ENCODE results near the gene FXR2. TPM values are rescaled to one million over a fixed set of nuclear protein-coding genes. Genes with fewer than 3 reads are reported as not detected.

The FXR2 gene
- total RNA-seq, 1 experiment from 2014 or later = 61.5 TPM

GRCh38 chr17:7583253-7584109, 31.2 kb downstream of the FXR2 start, which contains the start of gene MPDU1:
MPDU1 (plus strand) TSS chr17:7583852; CDS start chr17:7583863, 11 bp downstream.
- intact Hi-C loops (cut with micrococcal nuclease; ENCODE audit: unreplicated experiment) = loop anchor here (1.0 to 10.0 kb wide), 4 partner anchors 105 to 539 kb away; partner anchors contain the start of genes CHD3, CYB5D1, NAA38 and SLC16A11
- H3K4me2 ChIP-seq = peak within 1 kb of the TSS; percentile 88
- no peaks in the 10 kb centered on the region for H3K9me3 ChIP-seq (ENCODE audit: insufficient read depth, low read depth)
- no peak for TF ChIP-seq EZH2 (IDR thresholded peaks at IDR 0.05; ENCODE audit: low read depth)
- no peak for TF ChIP-seq CTCF (conservative IDR thresholded peaks at IDR 0.05)
- peaks cover 5% of the 10 kb centered on the region for H4K20me1 ChIP-seq (ENCODE audit: insufficient read depth)
- H3F3A ChIP-seq (ENCODE audit: insufficient read depth, low read depth) = peaks cover 31% of the 10 kb centered on the region
- peaks cover 41% of the 10 kb centered on the region for H3K4me1 ChIP-seq (replicated peaks; ENCODE audit: insufficient read depth)
- DNase-seq = peak; percentile 72 to 97
- H3K27me3 ChIP-seq (ENCODE audit: insufficient read depth, low read depth) = no peaks in the 10 kb centered on the region
- peak within 1 kb of the TSS; percentile 71 for H2AFZ ChIP-seq
- H3K4me3 ChIP-seq = peak within 1 kb of the TSS; percentile 65
- BruUV-seq (replicated peaks) = TSS peak; percentile 13
- peak within 1 kb of the TSS; percentile 87 for H3K27ac ChIP-seq
- no peaks in the 10 kb centered on the region for H3K36me3 ChIP-seq (ENCODE audit: low read depth)
- peaks cover 41% of the 10 kb centered on the region for H3K79me2 ChIP-seq (ENCODE audit: low read depth)
- ChIA-PET POLR2A (ENCODE audit: unreplicated experiment) (interaction anchor here (0.5 to 1.4 kb wide), 10 partner anchors 10 to 824 kb away, joined by 3 to 14 read pairs (median 6); partner anchors contain the start of genes FXR2 and TP53), CTCF (interaction anchor here (0.6 to 0.9 kb wide), 3 partner anchors 66 to 134 kb away, joined by 3 to 7 read pairs (median 5); partner anchors contain the start of genes DNAH2, TP53 and WRAP53)
- no peaks in the 10 kb centered on the region for H3K9me2 ChIP-seq (ENCODE audit: insufficient read depth)

DNA sequence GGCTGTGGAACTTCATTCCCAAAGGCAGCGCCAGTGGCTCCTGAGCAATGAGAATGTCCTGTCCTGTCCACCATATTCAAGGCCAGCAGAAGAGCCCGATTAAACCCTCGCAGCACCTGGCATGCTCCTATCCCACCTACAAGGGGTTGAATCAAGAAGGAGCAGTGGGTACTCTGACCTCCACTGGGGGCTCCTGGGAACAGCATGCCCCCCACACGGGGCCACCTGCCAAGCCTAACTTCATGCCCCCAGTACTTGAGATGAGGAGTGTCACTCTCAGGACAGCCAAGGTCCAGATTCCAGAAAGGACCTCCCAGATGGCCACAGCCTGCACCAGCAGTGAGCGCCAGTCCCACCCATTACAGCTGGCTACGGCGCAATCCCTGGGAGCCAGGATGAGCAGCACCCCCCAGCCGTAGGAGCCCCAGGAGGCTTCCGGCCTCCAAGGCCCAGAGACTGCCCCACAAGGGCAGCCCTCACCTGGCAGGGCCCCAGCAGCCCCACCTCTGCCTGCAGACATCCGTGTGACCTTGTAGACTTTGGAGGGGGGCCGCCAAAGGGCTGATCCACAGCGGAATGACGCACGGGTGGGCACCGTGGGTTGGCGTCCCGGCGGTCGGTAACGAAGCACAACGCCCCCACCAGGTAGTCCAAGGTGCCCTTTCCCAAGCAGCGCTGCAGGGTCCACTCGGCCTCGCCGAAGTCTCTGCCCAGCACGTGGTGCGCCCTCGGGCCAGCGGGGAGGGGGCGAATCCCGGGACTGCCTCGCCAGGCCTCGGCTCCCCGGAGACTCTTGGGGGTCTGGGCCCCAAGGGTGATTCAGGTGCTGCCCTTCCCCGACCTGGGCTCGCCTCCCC, 32.1 kb downstream of the FXR2 start:
- Histone ChIP-seq H3K4me2 (peak overlapping the region; percentile 88), H2AFZ (no peak overlapping the region), H3K79me2 (ENCODE audit: low read depth) (peaks cover 35% of the 10 kb centered on the region), H3K9me3 (ENCODE audit: insufficient read depth, low read depth) (no peaks in the 10 kb centered on the region), H3K9me2 (ENCODE audit: insufficient read depth) (no peaks in the 10 kb centered on the region), H3K4me1 (replicated peaks; ENCODE audit: insufficient read depth) (peaks cover 43% of the 10 kb centered on the region), H4K20me1 (ENCODE audit: insufficient read depth) (peaks cover 14% of the 10 kb centered on the region), H3K27ac (0 out of 2 replicates have a peak overlapping the region, but pooled peaks have one; percentile 87), H3K36me3 (ENCODE audit: low read depth) (peaks cover 4% of the 10 kb centered on the region; the same call in 1 of the 2 replicates), H3F3A (ENCODE audit: insufficient read depth, low read depth) (peaks cover 32% of the 10 kb centered on the region), H3K4me3 (peak overlapping the region; percentile 65; the same call in 1 of the 2 replicates), H3K27me3 (ENCODE audit: insufficient read depth, low read depth) (no peaks in the 10 kb centered on the region)
- no TSS peak for BruUV-seq (replicated peaks)
- CTCF ChIA-PET = interaction anchor here (0.9 kb wide), 1 partner anchor 105 kb away, joined by 3 read pairs; the partner anchor contains the start of genes TP53 and WRAP53
- TF ChIP-seq EZH2 (IDR thresholded peaks at IDR 0.05; ENCODE audit: low read depth) (no peak), CTCF (conservative IDR thresholded peaks at IDR 0.05) (no peak)
- POLR2A ChIA-PET (ENCODE audit: unreplicated experiment) = interaction anchor here (0.6 to 1.4 kb wide), 5 partner anchors 105 to 454 kb away, joined by 3 to 14 read pairs (median 7); partner anchors contain the start of gene TP53
- intact Hi-C loops (cut with micrococcal nuclease; ENCODE audit: unreplicated experiment) = loop anchor here (10.0 kb wide), 3 partner anchors 272 to 538 kb away; partner anchors contain the start of genes CHD3, CYB5D1, NAA38 and SLC16A11
- DNase-seq = no peak

All from PC-9 (cell line).